KMS-11 (cell line): Measurements from ENCODE around the gene SSR3.

Experiments
- H2AFZ ChIP-seq: fragments of 200-600 bp; sonication (generic); 2 replicates; pipeline ENCODE4 v1.6.1; 2016; ENCODE audit warnings: antibody characterized with exemption, mixed run types, low read depth
- H3K27ac ChIP-seq: fragments of 200-600 bp; sonication (generic); 2 replicates; pipeline ENCODE4 v1.6.1; 2016; ENCODE audit warnings: mild to moderate bottlenecking, mixed run types
- H3K27me3 ChIP-seq: fragments of 200-600 bp; sonication (generic); 2 replicates; pipeline ENCODE4 v1.6.1; 2017; ENCODE audit warnings: mild to moderate bottlenecking, low read depth, mixed run types, moderate library complexity; ENCODE audit not compliant: insufficient read depth
- H3K36me3 ChIP-seq: fragments of 200-600 bp; sonication (generic); 2 replicates; pipeline ENCODE4 v1.6.1; 2017; ENCODE audit warnings: mild to moderate bottlenecking, mixed run types; ENCODE audit not compliant: insufficient read depth
- H3K4me1 ChIP-seq: fragments of 200-600 bp; sonication (generic); 2 replicates; pipeline ENCODE4 v1.6.1; 2016; ENCODE audit warnings: mild to moderate bottlenecking, low read depth, mixed run types; ENCODE audit not compliant: poor library complexity, severe bottlenecking
- H3K4me2 ChIP-seq: fragments of 200-600 bp; sonication (generic); 2 replicates; pipeline ENCODE4 v1.7.0; 2016; ENCODE audit warnings: mild to moderate bottlenecking, mixed run types
- H3K4me3 ChIP-seq: fragments of 200-600 bp; sonication (generic); IDR thresholded peaks from 2 replicates; pipeline ENCODE4 v1.6.1; 2017; ENCODE audit warnings: low read depth, low read length, mixed read lengths; ENCODE audit not compliant: insufficient read depth
- H3K79me2 ChIP-seq: fragments of 200-600 bp; sonication (generic); 2 replicates; pipeline ENCODE4 v1.6.1; 2016; ENCODE audit warnings: low read depth, mixed run types; ENCODE audit not compliant: insufficient read depth
- H3K9ac ChIP-seq: fragments of 200-600 bp; sonication (generic); 2 replicates; pipeline ENCODE4 v1.6.1; 2016; ENCODE audit warnings: mild to moderate bottlenecking, mixed run types
- H4K20me1 ChIP-seq: fragments of 200-600 bp; sonication (generic); 2 replicates; pipeline ENCODE4 v1.6.1; 2016; ENCODE audit warnings: mild to moderate bottlenecking, mixed run types; ENCODE audit not compliant: insufficient read depth
- CTCF ChIP-seq: fragments of 200-600 bp; sonication (generic); conservative IDR thresholded peaks from 2 replicates; pipeline ENCODE4 v1.6.1; 2017; ENCODE audit warnings: low read depth, mild to moderate bottlenecking, antibody characterized with exemption, low read length, moderate library complexity, mixed read lengths

SSR3 gene

DNA sequence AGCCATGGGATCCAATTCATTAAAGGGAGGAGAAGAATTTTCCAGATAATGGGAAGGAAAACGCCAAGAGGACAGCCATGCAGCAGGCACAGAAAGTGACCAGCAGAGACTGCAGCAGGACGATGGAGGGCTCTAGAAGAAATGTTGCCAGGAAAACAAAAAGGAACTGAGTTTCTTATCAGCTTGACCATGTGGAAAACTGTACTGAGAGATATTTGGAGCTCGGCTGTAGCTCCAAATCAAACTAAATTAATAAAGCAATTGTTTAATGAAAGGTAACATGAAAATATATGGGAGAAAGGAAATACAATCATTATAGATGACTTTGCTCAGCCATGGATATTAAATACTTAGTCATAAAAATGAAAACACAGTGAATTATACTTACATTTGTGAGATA lies 63.7 kb downstream of the SSR3 start:
- Histone ChIP-seq H3K27me3 (no peaks in the 10 kb centered on the region), H3K27ac (no peak overlapping the region), H3K36me3 (no peaks in the 10 kb centered on the region), H4K20me1 (no peaks in the 10 kb centered on the region), H3K4me2 (no peak overlapping the region), H3K4me3 (no peak overlapping the region), H2AFZ (no peak overlapping the region), H3K4me1 (peaks cover 20% of the 10 kb centered on the region), H3K9ac (no peak overlapping the region), H3K79me2 (no peaks in the 10 kb centered on the region)
- no peak for TF ChIP-seq CTCF
